Gastrocnemius medialis (tissue), 4 donors: ENCODE measurements around the gene CDK11B.

ENCODE experiments used
- POLR2A ChIP-seq, 2 donors: fragments of 450-650 bp; IDR thresholded peaks; one replicate each; pipeline ENCODE4 v1.6.1; 2017; ENCODE audit warnings: antibody characterized with exemption in 2 of 2, mild to moderate bottlenecking in 2 of 2, moderate library complexity in 2 of 2
- TF ChIP-seq, protein P1 (sequence below), 5 experiments: fragments of 450-650 bp in 3 of 5; fragments of 200-600 bp in 2 of 5; sonication (generic) in 2 of 5; IDR thresholded peaks in 4 of 5; conservative IDR thresholded peaks in 1 of 5; 1 replicate in 4 of 5; 2 replicates in 1 of 5; pipeline ENCODE4 v1.5.1; 2016 to 2019; ENCODE audit warnings: antibody characterized with exemption in 5 of 5, mild to moderate bottlenecking in 3 of 5, moderate library complexity in 3 of 5

DNA sequence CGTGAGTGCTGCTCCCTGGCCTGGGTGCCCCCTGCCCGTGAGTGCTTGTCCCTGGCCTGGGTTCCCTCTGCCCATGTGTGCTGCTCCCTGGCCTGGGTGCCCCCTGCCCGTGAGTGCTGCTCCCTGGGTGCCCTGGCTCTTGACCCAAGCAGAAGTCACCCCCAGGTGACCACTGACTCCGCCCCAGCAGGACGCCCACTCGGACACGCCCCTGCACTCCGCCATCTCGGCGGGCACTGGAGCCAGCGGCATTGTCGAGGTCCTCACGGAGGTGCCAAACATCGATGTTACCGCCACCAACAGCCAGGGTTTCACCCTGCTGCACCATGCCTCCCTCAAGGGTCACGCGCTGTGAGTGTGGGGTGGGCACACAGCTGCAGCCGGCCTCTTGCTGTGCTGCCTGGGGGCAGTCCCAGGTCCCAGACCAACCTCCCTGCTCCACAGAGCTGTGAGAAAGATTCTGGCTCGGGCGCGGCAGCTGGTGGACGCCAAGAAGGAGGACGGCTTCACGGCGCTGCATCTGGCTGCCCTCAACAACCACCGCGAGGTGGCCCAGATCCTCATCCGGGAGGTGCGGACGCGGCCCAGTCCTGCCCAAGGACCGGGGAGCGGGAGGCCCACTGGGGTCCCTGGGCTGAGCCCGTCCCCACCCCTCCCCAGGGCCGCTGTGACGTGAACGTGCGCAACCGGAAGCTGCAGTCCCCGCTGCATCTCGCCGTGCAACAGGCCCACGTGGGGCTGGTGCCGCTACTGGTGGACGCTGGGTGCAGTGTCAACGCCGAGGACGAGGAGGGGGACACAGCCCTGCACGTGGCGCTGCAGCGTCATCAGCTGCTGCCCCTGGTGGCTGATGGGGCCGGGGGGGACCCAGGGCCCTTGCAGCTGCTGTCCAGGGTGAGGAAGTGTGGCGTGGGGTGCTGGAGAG, 30.7 kb downstream of the CDK11B start:
- TF ChIP-seq POLR2A (IDR thresholded peaks at IDR 0.05): no peak
- TF ChIP-seq, protein P1, sequence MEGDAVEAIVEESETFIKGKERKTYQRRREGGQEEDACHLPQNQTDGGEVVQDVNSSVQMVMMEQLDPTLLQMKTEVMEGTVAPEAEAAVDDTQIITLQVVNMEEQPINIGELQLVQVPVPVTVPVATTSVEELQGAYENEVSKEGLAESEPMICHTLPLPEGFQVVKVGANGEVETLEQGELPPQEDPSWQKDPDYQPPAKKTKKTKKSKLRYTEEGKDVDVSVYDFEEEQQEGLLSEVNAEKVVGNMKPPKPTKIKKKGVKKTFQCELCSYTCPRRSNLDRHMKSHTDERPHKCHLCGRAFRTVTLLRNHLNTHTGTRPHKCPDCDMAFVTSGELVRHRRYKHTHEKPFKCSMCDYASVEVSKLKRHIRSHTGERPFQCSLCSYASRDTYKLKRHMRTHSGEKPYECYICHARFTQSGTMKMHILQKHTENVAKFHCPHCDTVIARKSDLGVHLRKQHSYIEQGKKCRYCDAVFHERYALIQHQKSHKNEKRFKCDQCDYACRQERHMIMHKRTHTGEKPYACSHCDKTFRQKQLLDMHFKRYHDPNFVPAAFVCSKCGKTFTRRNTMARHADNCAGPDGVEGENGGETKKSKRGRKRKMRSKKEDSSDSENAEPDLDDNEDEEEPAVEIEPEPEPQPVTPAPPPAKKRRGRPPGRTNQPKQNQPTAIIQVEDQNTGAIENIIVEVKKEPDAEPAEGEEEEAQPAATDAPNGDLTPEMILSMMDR (IDR thresholded peaks at IDR 0.05 in 4 of 5, conservative IDR thresholded peaks at IDR 0.05 in 1 of 5): no peak
